ENCODE results near the gene PDE4D. TPM values are rescaled to one million over a fixed set of nuclear protein-coding genes. Genes with fewer than 3 reads are reported as not detected.

The PDE4D gene
- total and polyA plus RNA-seq, 2 donors (not counting 3 experiments of a cell fraction or from before 2014, with no cell fraction given): 34.5 to 51.2 TPM

DNA sequence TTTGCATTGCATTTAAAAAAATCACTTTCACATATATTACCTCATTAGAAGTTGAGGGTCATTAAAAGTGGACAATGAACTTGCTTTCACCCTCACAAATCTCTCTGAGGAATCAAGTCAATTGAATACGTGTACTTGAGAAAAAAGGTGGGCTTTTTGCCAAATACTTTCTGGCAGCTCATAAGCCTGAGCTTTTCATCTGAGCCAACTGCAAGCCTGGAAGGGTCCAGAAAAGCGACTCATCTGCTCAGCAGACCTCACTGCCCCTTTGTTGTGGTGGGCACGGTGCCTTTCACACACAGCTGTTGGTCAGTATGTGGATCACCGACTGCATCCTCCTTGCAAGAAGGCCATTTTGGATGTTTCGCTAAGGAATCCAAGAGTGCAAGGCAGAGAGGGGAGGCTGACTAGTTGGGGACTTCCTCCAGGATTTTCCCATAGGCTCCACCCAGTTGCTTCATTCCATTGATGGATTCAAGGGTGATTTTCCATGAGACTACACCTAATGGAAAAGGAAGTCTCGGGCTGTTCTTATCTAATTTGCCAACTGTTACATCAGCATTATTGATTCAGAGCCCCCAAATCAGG lies 564.7 kb downstream of the PDE4D start:
- FAIRE-seq: peak; percentile 28
- DNase-seq (ENCODE audit: low read depth, low spot score): peak; percentile 85
- intact Hi-C loops (cut with micrococcal nuclease): no loop called here
- Histone ChIP-seq H3K4me3 (replicated peaks in 1 of 3; ENCODE audit: insufficient read depth in 1 of 3, low read depth in 1 of 3, low read length in 3 of 3) (no peak overlapping the region), H4K20me1 (replicated peaks; ENCODE audit: control insufficient read depth, extremely low read depth, insufficient read depth, low read length) (no peaks in the 10 kb centered on the region), H3K27ac (ENCODE audit: insufficient read depth, low read depth, low read length) (no peak overlapping the region), H3K4me2 (ENCODE audit: insufficient read depth, low read length) (peak overlapping the region; percentile 8), H3K79me2 (ENCODE audit: control insufficient read depth, insufficient read depth, low read length) (no peaks in the 10 kb centered on the region), H3K27me3 (ENCODE audit: control insufficient read depth in 2 of 2, insufficient read depth in 2 of 2, low read length in 2 of 2) (peaks cover 3% of the 10 kb centered on the region in 2 experiments), H3K36me3 (ENCODE audit: control insufficient read depth in 2 of 2, extremely low read depth in 1 of 2, insufficient read depth in 2 of 2, low read length in 2 of 2) (no peaks in the 10 kb centered on the region), H2AFZ (ENCODE audit: low read depth, low read length) (no peak overlapping the region), H3K9me3 (replicated peaks; ENCODE audit: control insufficient read depth, insufficient read depth, low read length) (no peaks in the 10 kb centered on the region), H3K9ac (replicated peaks; ENCODE audit: extremely low read depth, insufficient read depth, low read length) (no peak overlapping the region), H3K9me1 (replicated peaks; ENCODE audit: control insufficient read depth, extremely low read depth, insufficient read depth, low read length) (no peaks in the 10 kb centered on the region), H3K4me1 (ENCODE audit: control insufficient read depth, extremely low read depth, insufficient read depth, low read length) (peaks cover 4% of the 10 kb centered on the region)
- POLR2A ChIA-PET: interaction anchor here (0.6 kb wide), 1 partner anchor 78 kb away, joined by 4 read pairs; no protein-coding TSS in a partner anchor
- no peak for TF ChIP-seq POLR2AphosphoS5 (IDR thresholded peaks at IDR 0.05; ENCODE audit: insufficient read depth, low read depth, low read length)
- no peak for TF ChIP-seq FOS (IDR thresholded peaks at IDR 0.05; ENCODE audit: borderline replicate concordance, insufficient read depth, low read length)
- no peak for TF ChIP-seq POLR2A (IDR thresholded peaks at IDR 0.05; ENCODE audit: low read depth, low read length)
- TF ChIP-seq JUN (IDR thresholded peaks at IDR 0.05; ENCODE audit: borderline replicate concordance, insufficient read depth, insufficient read length, low read depth): no peak
- no peak for TF ChIP-seq MYC (IDR thresholded peaks at IDR 0.05; ENCODE audit: low read depth, low read length)
- TF ChIP-seq GATA2 (IDR thresholded peaks at IDR 0.05; ENCODE audit: insufficient read depth, insufficient read length, low read depth, low read length): no peak
- TF ChIP-seq, protein P1, sequence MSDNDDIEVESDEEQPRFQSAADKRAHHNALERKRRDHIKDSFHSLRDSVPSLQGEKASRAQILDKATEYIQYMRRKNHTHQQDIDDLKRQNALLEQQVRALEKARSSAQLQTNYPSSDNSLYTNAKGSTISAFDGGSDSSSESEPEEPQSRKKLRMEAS (IDR thresholded peaks at IDR 0.05; ENCODE audit: insufficient read depth, insufficient read length): no peak
- TF ChIP-seq EZH2 (IDR thresholded peaks at IDR 0.05; ENCODE audit: borderline replicate concordance, low read depth, low read length, severe bottlenecking): no peak
- TF ChIP-seq, protein P2, sequence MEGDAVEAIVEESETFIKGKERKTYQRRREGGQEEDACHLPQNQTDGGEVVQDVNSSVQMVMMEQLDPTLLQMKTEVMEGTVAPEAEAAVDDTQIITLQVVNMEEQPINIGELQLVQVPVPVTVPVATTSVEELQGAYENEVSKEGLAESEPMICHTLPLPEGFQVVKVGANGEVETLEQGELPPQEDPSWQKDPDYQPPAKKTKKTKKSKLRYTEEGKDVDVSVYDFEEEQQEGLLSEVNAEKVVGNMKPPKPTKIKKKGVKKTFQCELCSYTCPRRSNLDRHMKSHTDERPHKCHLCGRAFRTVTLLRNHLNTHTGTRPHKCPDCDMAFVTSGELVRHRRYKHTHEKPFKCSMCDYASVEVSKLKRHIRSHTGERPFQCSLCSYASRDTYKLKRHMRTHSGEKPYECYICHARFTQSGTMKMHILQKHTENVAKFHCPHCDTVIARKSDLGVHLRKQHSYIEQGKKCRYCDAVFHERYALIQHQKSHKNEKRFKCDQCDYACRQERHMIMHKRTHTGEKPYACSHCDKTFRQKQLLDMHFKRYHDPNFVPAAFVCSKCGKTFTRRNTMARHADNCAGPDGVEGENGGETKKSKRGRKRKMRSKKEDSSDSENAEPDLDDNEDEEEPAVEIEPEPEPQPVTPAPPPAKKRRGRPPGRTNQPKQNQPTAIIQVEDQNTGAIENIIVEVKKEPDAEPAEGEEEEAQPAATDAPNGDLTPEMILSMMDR (IDR thresholded peaks at IDR 0.05; ENCODE audit: extremely low read depth in 1 of 2, insufficient read depth in 1 of 2, low read depth in 1 of 2, low read length in 2 of 2): no peak
- dilution Hi-C loops (cut with MboI; ENCODE audit: extremely low pct_ligation_motif_present, low sequenced_read_pairs): no loop called here
- no TSS peak for BruUV-seq (replicated peaks)
- CTCF ChIA-PET: interaction anchor here (1.3 to 3.8 kb wide), 4 partner anchors 10 to 39 kb away, joined by 5 to 15 read pairs (median 8); no protein-coding TSS in a partner anchor

All from endothelial cell of umbilical vein (primary cell).